ENCODE data around the gene DNASE1L1. TPM values are rescaled to one million over a fixed set of nuclear protein-coding genes. Genes with fewer than 3 reads are reported as not detected.

The DNASE1L1 gene
- total RNA-seq, 1 donor from 2014 or later = 15.3 TPM

GRCh38 chrX:154379569-154379951 lies 29.5 kb downstream of the DNASE1L1 start:
- Mint-ChIP-seq H3K27me3 (no peaks in the 10 kb centered on the region), H3K4me3 (peak overlapping the region; percentile 83), H3K9me3 (no peaks in the 10 kb centered on the region), H3K27ac (peak overlapping the region; percentile 83), H3K4me1 (peaks cover 22% of the 10 kb centered on the region), H3K36me3 (ENCODE audit: low read depth) (peaks cover 15% of the 10 kb centered on the region)
- DNase-seq (no peak), ATAC-seq (ENCODE audit: low read depth) (no peak)
- POLR2A ChIA-PET = interaction anchor here (0.5 to 1.9 kb wide), 12 partner anchors 10 to 408 kb away, joined by 3 to 50 read pairs (median 4); partner anchors contain the start of genes FAM50A, HCFC1, RPL10 and SLC10A3
- intact Hi-C loops (cut with micrococcal nuclease) = loop anchor here (1.0 to 10.0 kb wide), 5 partner anchors 8 to 655 kb away; partner anchors contain the start of genes ABCD1, ARHGAP4, BCAP31 and FAM3A
- CTCF ChIA-PET = no interaction called here
- no peak for TF ChIP-seq CTCF (IDR thresholded peaks at IDR 0.05)

GRCh38 chrX:154378799-154379568 lies 30.1 kb downstream of the DNASE1L1 start, which contains the start of gene EMD:
Gene EMD, plus strand, starts transcription at chrX:154379295. Its CDS starts 190 bp downstream, at chrX:154379485.
- H3K4me3 Mint-ChIP-seq = peak within 1 kb of the TSS; percentile 83
- CTCF ChIA-PET = no interaction called here
- intact Hi-C loops (cut with micrococcal nuclease) = loop anchor here (1.0 to 10.0 kb wide), 5 partner anchors 8 to 654 kb away; partner anchors contain the start of genes ABCD1, ARHGAP4, BCAP31 and FAM3A
- no peak for TF ChIP-seq CTCF (IDR thresholded peaks at IDR 0.05)
- peaks cover 15% of the 10 kb centered on the region for H3K36me3 Mint-ChIP-seq (ENCODE audit: low read depth)
- peak within 1 kb of the TSS; percentile 83 for H3K27ac Mint-ChIP-seq
- no peaks in the 10 kb centered on the region for H3K9me3 Mint-ChIP-seq
- peak; percentile 87 for DNase-seq
- peak; percentile 83 for ATAC-seq (ENCODE audit: low read depth)
- no peaks in the 10 kb centered on the region for H3K27me3 Mint-ChIP-seq
- H3K4me1 Mint-ChIP-seq = peaks cover 18% of the 10 kb centered on the region
- POLR2A ChIA-PET = interaction anchor here (0.5 to 1.9 kb wide), 12 partner anchors 9 to 407 kb away, joined by 3 to 50 read pairs (median 4); partner anchors contain the start of genes FAM50A, HCFC1, RPL10 and SLC10A3

GRCh38 chrX:154378059-154378798 lies 30.8 kb downstream of the DNASE1L1 start:
- TF ChIP-seq CTCF (IDR thresholded peaks at IDR 0.05) = no peak
- intact Hi-C loops (cut with micrococcal nuclease) = loop anchor here (10.0 kb wide), 2 partner anchors 137 to 653 kb away; partner anchors contain the start of genes ABCD1, BCAP31 and FAM3A
- Mint-ChIP-seq H3K4me3 (peak overlapping the region; percentile 83), H3K4me1 (peaks cover 25% of the 10 kb centered on the region), H3K27me3 (no peaks in the 10 kb centered on the region), H3K27ac (peak overlapping the region; percentile 76), H3K36me3 (ENCODE audit: low read depth) (peaks cover 15% of the 10 kb centered on the region), H3K9me3 (no peaks in the 10 kb centered on the region)
- ATAC-seq (ENCODE audit: low read depth) (no peak), DNase-seq (peak; percentile 83)
- ChIA-PET CTCF (interaction anchor here (0.6 kb wide), 1 partner anchor 286 kb away, joined by 3 read pairs; no protein-coding TSS in a partner anchor), POLR2A (interaction anchor here (0.9 to 1.9 kb wide), 9 partner anchors 8 to 407 kb away, joined by 3 to 50 read pairs (median 4); partner anchors contain the start of genes FAM50A, HCFC1, RPL10 and SLC10A3)

GRCh38 chrX:154376774-154377173 lies 32.3 kb downstream of the DNASE1L1 start:
- TF ChIP-seq CTCF (IDR thresholded peaks at IDR 0.05) = no peak
- DNase-seq (no peak), ATAC-seq (ENCODE audit: low read depth) (no peak)
- Mint-ChIP-seq H3K27ac (no peak overlapping the region), H3K36me3 (ENCODE audit: low read depth) (peaks cover 12% of the 10 kb centered on the region), H3K4me3 (no peak overlapping the region), H3K4me1 (peaks cover 34% of the 10 kb centered on the region), H3K27me3 (no peaks in the 10 kb centered on the region), H3K9me3 (no peaks in the 10 kb centered on the region)
- CTCF ChIA-PET = no interaction called here
- intact Hi-C loops (cut with micrococcal nuclease) = loop anchor here (10.0 kb wide), 2 partner anchors 138 to 652 kb away; partner anchors contain the start of genes ABCD1, BCAP31 and FAM3A
- POLR2A ChIA-PET = no interaction called here

Data from activated B cell treated with CpG ODN at 0.5 μM for 24 hours (primary cell).